CD4-positive, alpha-beta memory T cell (primary cell): Measurements from ENCODE around the gene FABP1. TPM values are rescaled to one million over a fixed set of nuclear protein-coding genes. Genes with fewer than 3 reads are reported as not detected.

Experiments
- CTCF ChIA-PET: fragments of 350-600 bp; sonication (Branson Sonifier 250); formaldehyde crosslinking; loops from one replicate; lab custom pipeline; 2021; ENCODE audit warnings: inconsistent platforms; ENCODE audit not compliant: partially characterized antibody; lab: Charles Lee
- POLR2A ChIA-PET: fragments of 350-600 bp; sonication (Branson Sonifier 250); formaldehyde crosslinking; loops from one replicate; lab custom pipeline; 2021; ENCODE audit not compliant: partially characterized antibody; lab: Charles Lee
- DNase-seq, 5 donors: peaks; one replicate each; pipeline versions ENCODE4 v3.0.0 to v3.0.0-alpha.2; 2020 to 2022; ENCODE audit warnings: mixed read lengths in 1 of 5
- H3K27ac ChIP-seq: one replicate; pipeline ENCODE4 v1.7.0; 2013; ENCODE audit warnings: low read depth, low read length
- H3K27me3 ChIP-seq: 2 replicates; pipeline ENCODE4 v1.7.0; 2013; ENCODE audit warnings: mild to moderate bottlenecking, low read length, moderate library complexity; ENCODE audit not compliant: insufficient read depth
- H3K36me3 ChIP-seq: 2 replicates; pipeline ENCODE4 v1.7.0; 2013; ENCODE audit warnings: mild to moderate bottlenecking, low read length, moderate library complexity; ENCODE audit not compliant: insufficient read depth
- H3K4me1 ChIP-seq: 2 replicates; pipeline ENCODE4 v1.7.0; 2013; ENCODE audit warnings: mild to moderate bottlenecking, low read length, moderate library complexity; ENCODE audit not compliant: insufficient read depth
- H3K4me3 ChIP-seq, 2 donors: one replicate each; pipeline ENCODE4 v1.7.0; 2013; ENCODE audit warnings: low read length in 2 of 2, mild to moderate bottlenecking in 1 of 2
- H3K9me3 ChIP-seq, 2 donors: one replicate each; pipeline ENCODE4 v1.7.0; 2013; ENCODE audit warnings: low read length in 2 of 2, control low read depth in 1 of 2; ENCODE audit not compliant: control insufficient read depth in 1 of 2
- H3K27ac Mint-ChIP-seq, 7 donors: one replicate each; pipeline ENCODE4 v1.8.0; 2020 to 2021; ENCODE audit warnings: mixed read lengths in 7 of 7, mild to moderate bottlenecking in 6 of 7, inconsistent platforms in 3 of 7, moderate library complexity in 3 of 7
- H3K27me3 Mint-ChIP-seq, 2 donors: one replicate each; pipeline ENCODE4 v1.8.0; 2020 to 2021; ENCODE audit warnings: mixed read lengths in 2 of 2
- H3K36me3 Mint-ChIP-seq, 2 donors: one replicate each; pipeline ENCODE4 v1.8.0; 2020 to 2021; ENCODE audit warnings: mixed read lengths in 2 of 2, inconsistent platforms in 1 of 2, mild to moderate bottlenecking in 1 of 2
- H3K4me1 Mint-ChIP-seq, 4 donors: one replicate each; pipeline ENCODE4 v1.8.0; 2020 to 2021; ENCODE audit warnings: mixed read lengths in 4 of 4, mild to moderate bottlenecking in 1 of 4
- H3K4me3 Mint-ChIP-seq, 8 donors: one replicate each; pipeline ENCODE4 v1.8.0; 2020 to 2021; ENCODE audit warnings: mixed read lengths in 8 of 8, mild to moderate bottlenecking in 7 of 8, moderate library complexity in 6 of 8, inconsistent platforms in 3 of 8
- H3K9me3 Mint-ChIP-seq, 8 donors: one replicate each; pipeline ENCODE4 v1.8.0; 2020 to 2021; ENCODE audit warnings: mixed read lengths in 8 of 8, mild to moderate bottlenecking in 5 of 8, inconsistent platforms in 3 of 8, moderate library complexity in 1 of 8
- intact Hi-C: fragments of 100-400 bp; cut with micrococcal nuclease; formaldehyde crosslinking; loops from one replicate; pipeline ENCODE4 v1.15.1; 2023
- polyA plus RNA-seq, 2 donors: library from polyadenylated mRNA; unstranded; fragments of 300-500 nt; fragmentation: Illumina TruSeq; gene quantifications; one replicate each; pipeline ENCODE4 v1.2.3, GENCODE V29; 2021
- total RNA-seq, 2 experiments: library from RNA; stranded (reverse); gene quantifications; one replicate each; pipeline ENCODE4 v1.2.3, GENCODE V29; 2021

Gene FABP1
- total and polyA plus RNA-seq, 4 experiments from 2014 or later: not detected

DNA sequence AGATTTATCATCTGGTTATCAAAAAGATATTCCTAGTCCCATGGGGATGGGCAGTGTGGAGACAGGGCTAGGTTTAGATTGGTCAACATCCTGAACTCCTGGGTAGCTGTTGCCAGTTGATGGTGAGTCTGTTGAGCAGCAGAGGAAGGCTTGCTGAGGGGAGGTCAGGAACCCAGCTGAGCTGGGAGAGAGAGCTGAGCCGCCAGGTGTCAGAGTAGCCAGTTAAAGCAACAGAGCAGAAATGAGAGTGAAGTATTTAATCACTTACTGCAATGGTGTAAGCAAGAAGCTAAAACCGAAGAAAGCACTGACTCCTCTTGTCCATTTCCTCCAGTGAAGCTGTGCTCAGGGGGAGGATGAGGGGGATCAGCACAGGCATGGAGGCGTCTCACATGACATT lies 30.7 kb downstream of the FABP1 start:
- Mint-ChIP-seq H3K9me3 (no peaks in the 10 kb centered on the region), H3K4me3 (no peak overlapping the region), H3K4me1 (no peaks in the 10 kb centered on the region), H3K27me3 (peaks cover 0 to 2% of the 10 kb centered on the region in 2 donors), H3K36me3 (no peaks in the 10 kb centered on the region), H3K27ac (no peak overlapping the region)
- H3K4me3 ChIP-seq: no peak overlapping the region
- intact Hi-C loops: no loop called here
- no peaks in the 10 kb centered on the region for H3K36me3 ChIP-seq
- no peaks in the 10 kb centered on the region for H3K4me1 ChIP-seq
- ChIA-PET POLR2A (no interaction called here), CTCF (no interaction called here)
- DNase-seq: no peak
- no peak overlapping the region for H3K27ac ChIP-seq
- H3K9me3 ChIP-seq: no peaks in the 10 kb centered on the region
- H3K27me3 ChIP-seq: no peaks in the 10 kb centered on the region

GRCh38 chr2:88096708-88097107 lies 31.2 kb downstream of the FABP1 start:
- H3K27ac ChIP-seq: no peak overlapping the region
- no peak overlapping the region for H3K4me3 Mint-ChIP-seq
- H3K27ac Mint-ChIP-seq: no peak overlapping the region
- H3K9me3 Mint-ChIP-seq: no peaks in the 10 kb centered on the region
- H3K27me3 Mint-ChIP-seq: peaks cover 0 to 2% of the 10 kb centered on the region in 2 donors
- H3K27me3 ChIP-seq: no peaks in the 10 kb centered on the region
- no peaks in the 10 kb centered on the region for H3K36me3 ChIP-seq
- H3K36me3 Mint-ChIP-seq: no peaks in the 10 kb centered on the region
- H3K4me1 Mint-ChIP-seq: no peaks in the 10 kb centered on the region
- ChIA-PET CTCF (no interaction called here), POLR2A (no interaction called here)
- DNase-seq: no peak
- H3K4me3 ChIP-seq: no peak overlapping the region
- H3K9me3 ChIP-seq: no peaks in the 10 kb centered on the region
- no peaks in the 10 kb centered on the region for H3K4me1 ChIP-seq
- intact Hi-C loops: no loop called here

GRCh38 chr2:88095022-88095421 lies 32.8 kb downstream of the FABP1 start:
- no peak overlapping the region for H3K4me3 ChIP-seq
- POLR2A ChIA-PET: no interaction called here
- peaks cover 8 to 14% (median 10%) of the 10 kb centered on the region in 4 donors for H3K4me1 Mint-ChIP-seq
- H3K4me1 ChIP-seq: peaks cover 9% of the 10 kb centered on the region
- intact Hi-C loops: no loop called here
- CTCF ChIA-PET: interaction anchor here (0.6 kb wide), 1 partner anchor 34 kb away, joined by 3 read pairs; no protein-coding TSS in a partner anchor
- no peak for DNase-seq
- H3K4me3 Mint-ChIP-seq: no peak overlapping the region
- no peaks in the 10 kb centered on the region for H3K36me3 Mint-ChIP-seq
- H3K9me3 ChIP-seq: no peaks in the 10 kb centered on the region
- H3K27ac Mint-ChIP-seq: no peak overlapping the region
- H3K27me3 Mint-ChIP-seq: peaks cover 0 to 2% of the 10 kb centered on the region in 2 donors
- no peaks in the 10 kb centered on the region for H3K27me3 ChIP-seq
- no peaks in the 10 kb centered on the region for H3K36me3 ChIP-seq
- no peak overlapping the region for H3K27ac ChIP-seq
- no peaks in the 10 kb centered on the region for H3K9me3 Mint-ChIP-seq

DNA sequence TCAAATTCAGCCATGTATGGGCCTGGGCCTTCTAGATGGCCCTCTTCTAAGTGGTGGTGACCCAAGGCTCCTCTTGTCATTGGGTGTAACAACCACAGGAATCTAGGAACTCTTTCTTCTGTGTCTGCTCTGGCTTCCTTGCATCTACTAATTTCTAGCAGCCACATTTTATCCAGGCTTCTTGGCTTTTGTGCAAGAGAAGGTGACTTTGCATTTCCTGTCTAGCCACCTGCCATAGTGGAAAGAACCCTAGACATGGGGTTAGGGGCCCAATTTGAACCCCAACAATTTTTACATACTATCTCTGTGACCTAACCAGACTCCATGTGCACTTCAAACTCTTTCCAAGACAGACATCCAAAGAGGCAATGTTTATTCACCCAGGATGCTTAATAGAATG lies 35.1 kb downstream of the FABP1 start:
- Mint-ChIP-seq H3K4me3 (no peak overlapping the region), H3K9me3 (peaks cover 0 to 1% (median 0%) of the 10 kb centered on the region in 8 donors), H3K27me3 (no peaks in the 10 kb centered on the region), H3K4me1 (peaks cover 8 to 18% (median 10%) of the 10 kb centered on the region in 4 donors), H3K36me3 (no peaks in the 10 kb centered on the region), H3K27ac (no peak overlapping the region)
- DNase-seq: no peak
- no peaks in the 10 kb centered on the region for H3K36me3 ChIP-seq
- intact Hi-C loops: no loop called here
- no peak overlapping the region for H3K27ac ChIP-seq
- no peak overlapping the region for H3K4me3 ChIP-seq
- ChIA-PET CTCF (interaction anchor here (1.0 kb wide), 1 partner anchor 33 kb away, joined by 4 read pairs; no protein-coding TSS in a partner anchor), POLR2A (no interaction called here)
- no peaks in the 10 kb centered on the region for H3K27me3 ChIP-seq
- H3K4me1 ChIP-seq: peaks cover 10% of the 10 kb centered on the region
- H3K9me3 ChIP-seq: no peaks in the 10 kb centered on the region

DNA sequence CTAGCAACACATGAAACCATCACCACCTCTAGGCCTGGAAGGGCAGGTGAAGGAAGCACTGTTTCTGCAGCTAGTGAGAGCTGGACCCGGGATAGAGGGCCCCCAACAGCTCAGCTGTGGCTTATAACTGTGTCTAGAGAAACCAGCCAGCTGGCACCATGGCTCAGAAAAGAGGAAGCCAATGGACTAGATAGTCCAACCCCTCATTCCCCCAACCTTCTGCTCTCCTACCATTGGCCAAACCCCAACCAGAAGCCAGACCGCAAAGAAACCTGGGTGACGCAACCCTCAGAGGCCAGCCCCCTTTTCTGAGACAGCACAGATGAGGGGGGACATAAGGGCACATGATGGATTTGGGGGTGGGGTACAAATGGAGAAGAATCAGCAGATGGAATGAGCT lies 35.9 kb downstream of the FABP1 start:
- H3K4me1 Mint-ChIP-seq: peaks cover 8 to 18% (median 10%) of the 10 kb centered on the region in 4 donors
- H3K4me3 Mint-ChIP-seq: no peak overlapping the region
- peaks cover 0 to 1% (median 0%) of the 10 kb centered on the region in 8 donors for H3K9me3 Mint-ChIP-seq
- POLR2A ChIA-PET: no interaction called here
- H3K4me1 ChIP-seq: peaks cover 10% of the 10 kb centered on the region
- H3K4me3 ChIP-seq: no peak overlapping the region
- H3K9me3 ChIP-seq: no peaks in the 10 kb centered on the region
- no peaks in the 10 kb centered on the region for H3K36me3 ChIP-seq
- no peak overlapping the region for H3K27ac ChIP-seq
- intact Hi-C loops: no loop called here
- no peaks in the 10 kb centered on the region for H3K27me3 Mint-ChIP-seq
- H3K36me3 Mint-ChIP-seq: no peaks in the 10 kb centered on the region
- no peak overlapping the region for H3K27ac Mint-ChIP-seq
- CTCF ChIA-PET: interaction anchor here (1.0 kb wide), 1 partner anchor 32 kb away, joined by 4 read pairs; no protein-coding TSS in a partner anchor
- no peaks in the 10 kb centered on the region for H3K27me3 ChIP-seq
- no peak for DNase-seq

DNA sequence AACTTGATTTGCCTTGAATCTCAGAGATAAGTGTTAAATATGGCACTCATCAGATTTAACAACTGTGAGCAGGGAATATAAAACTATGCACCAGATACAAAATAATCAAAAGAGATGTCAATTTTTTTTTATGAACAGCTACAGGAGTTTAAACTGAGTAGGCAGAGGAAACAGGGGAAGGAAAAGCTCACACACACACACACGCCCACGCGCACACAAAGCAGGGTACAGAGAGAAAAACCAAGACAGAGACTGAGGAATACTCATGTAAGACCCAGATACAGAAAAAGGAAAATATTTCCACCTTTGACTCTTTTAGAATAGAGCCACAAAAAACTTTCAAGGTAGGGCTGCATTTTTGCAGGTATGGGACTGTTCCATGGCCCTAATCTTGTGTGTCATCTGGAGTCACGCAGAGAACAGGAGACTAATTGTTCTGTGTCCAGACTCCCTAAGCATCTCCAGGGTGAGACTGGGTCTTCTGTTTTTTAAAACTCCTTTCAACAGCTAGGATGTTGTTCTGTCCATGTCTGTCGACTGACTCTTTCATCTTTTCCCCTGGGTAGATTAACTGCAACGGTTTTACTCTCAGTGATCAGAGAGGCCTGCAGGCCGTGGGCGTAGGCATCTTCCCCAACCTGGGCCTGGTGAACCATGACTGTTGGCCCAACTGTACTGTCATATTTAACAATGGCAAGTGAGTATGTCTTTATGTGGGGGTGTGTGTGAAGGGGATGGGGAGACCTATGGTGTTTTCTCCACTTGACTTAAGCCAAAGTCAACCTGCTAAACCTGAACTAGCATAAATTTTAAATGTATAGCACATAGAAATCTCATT lies 37.2 kb downstream of the FABP1 start:
- H3K36me3 ChIP-seq: no peaks in the 10 kb centered on the region
- no peak overlapping the region for H3K27ac ChIP-seq
- peaks cover 0 to 1% (median 0%) of the 10 kb centered on the region in 8 donors for H3K9me3 Mint-ChIP-seq
- H3K4me3 ChIP-seq: no peak overlapping the region
- intact Hi-C loops: no loop called here
- POLR2A ChIA-PET: no interaction called here
- CTCF ChIA-PET: interaction anchor here (1.5 kb wide), 1 partner anchor 30 kb away, joined by 10 read pairs; no protein-coding TSS in a partner anchor
- H3K27ac Mint-ChIP-seq: peak overlapping the region; percentile 23 to 85 (median 79)
- DNase-seq: no peak
- no peaks in the 10 kb centered on the region for H3K36me3 Mint-ChIP-seq
- H3K27me3 Mint-ChIP-seq: no peaks in the 10 kb centered on the region
- H3K4me3 Mint-ChIP-seq: peak overlapping the region in 5 of 8 donors; percentile 2 to 24 (median 17)
- peaks cover 8 to 18% (median 10%) of the 10 kb centered on the region in 4 donors for H3K4me1 Mint-ChIP-seq
- H3K4me1 ChIP-seq: peaks cover 10% of the 10 kb centered on the region
- no peaks in the 10 kb centered on the region for H3K9me3 ChIP-seq
- no peaks in the 10 kb centered on the region for H3K27me3 ChIP-seq

DNA sequence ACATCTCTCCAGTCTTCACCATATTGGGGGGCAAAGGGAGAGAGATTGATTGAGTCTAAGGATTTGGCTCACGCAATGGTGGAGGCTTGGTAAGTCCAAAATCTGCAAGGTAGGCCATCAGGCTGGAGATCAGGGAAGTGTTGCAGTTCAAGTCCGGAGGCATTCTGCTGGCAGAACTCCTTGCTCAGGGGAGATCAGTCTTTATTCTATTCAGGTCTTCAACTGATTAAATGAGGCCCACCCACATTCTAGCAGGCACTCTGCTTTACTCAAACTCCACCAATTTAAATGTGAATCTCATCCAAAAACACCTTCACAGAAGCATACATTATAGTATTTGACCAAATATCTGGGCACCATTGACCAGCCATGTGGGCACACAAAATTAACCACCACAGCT lies 38.9 kb downstream of the FABP1 start:
- POLR2A ChIA-PET: no interaction called here
- H3K4me1 Mint-ChIP-seq: peaks cover 8 to 18% (median 10%) of the 10 kb centered on the region in 4 donors

More for the DNA sequence above, 38.9 kb downstream of the FABP1 start:
- H3K4me3 Mint-ChIP-seq: no peak overlapping the region
- DNase-seq: no peak
- Histone ChIP-seq H3K4me1 (peaks cover 10% of the 10 kb centered on the region), H3K36me3 (no peaks in the 10 kb centered on the region), H3K27ac (no peak overlapping the region), H3K27me3 (no peaks in the 10 kb centered on the region), H3K9me3 (no peaks in the 10 kb centered on the region), H3K4me3 (no peak overlapping the region)
- intact Hi-C loops: no loop called here
- CTCF ChIA-PET: interaction anchor here (1.5 kb wide), 1 partner anchor 28 kb away, joined by 10 read pairs; no protein-coding TSS in a partner anchor
- no peaks in the 10 kb centered on the region for H3K36me3 Mint-ChIP-seq
- H3K9me3 Mint-ChIP-seq: peaks cover 0 to 1% (median 0%) of the 10 kb centered on the region in 8 donors
- H3K27ac Mint-ChIP-seq: peak overlapping the region in 1 of 7 donors; percentile 29
- H3K27me3 Mint-ChIP-seq: no peaks in the 10 kb centered on the region
